SJSA1 (cell line): ENCODE measurements around the gene LIPT1. TPM values are rescaled to one million over a fixed set of nuclear protein-coding genes. Genes with fewer than 3 reads are reported as not detected.
"Not testable (repeated sequence)": the region's sequence is repeated elsewhere in the genome, so short reads cannot be mapped to it uniquely, and the experiment has no call there.

Source experiments
- DNase-seq, 2 experiments: peaks; one replicate each; pipeline ENCODE4 v3.0.0-alpha.2; 2015 to 2020; ENCODE audit warnings: low spot score in 2 of 2, low read depth in 1 of 2
- H3K27ac ChIP-seq: fragments of 250-450 bp; sonication (Bioruptor Pico); 2 replicates; pipeline ENCODE4 v1.5.1; 2020; ENCODE audit warnings: mild to moderate bottlenecking, moderate library complexity
- H3K27me3 ChIP-seq: fragments of 250-450 bp; sonication (Bioruptor Pico); replicated peaks from 2 replicates; pipeline ENCODE4 v1.5.1; 2020; ENCODE audit warnings: mild to moderate bottlenecking, moderate library complexity
- H3K36me3 ChIP-seq: fragments of 250-450 bp; sonication (Bioruptor Pico); 2 replicates; pipeline ENCODE4 v1.5.1; 2020; ENCODE audit warnings: mild to moderate bottlenecking
- H3K4me1 ChIP-seq: fragments of 250-450 bp; sonication (Bioruptor Pico); replicated peaks from 2 replicates; pipeline ENCODE4 v1.6.1; 2021; ENCODE audit warnings: mild to moderate bottlenecking
- H3K4me3 ChIP-seq: fragments of 250-450 bp; sonication (Bioruptor Pico); 2 replicates; pipeline ENCODE4 v1.5.1; 2020; ENCODE audit warnings: mild to moderate bottlenecking
- H3K9me3 ChIP-seq: fragments of 250-450 bp; sonication (Bioruptor Pico); replicated peaks from 2 replicates; pipeline ENCODE4 v1.5.1; 2020; ENCODE audit warnings: mild to moderate bottlenecking
- total RNA-seq: library from RNA; depleted of rRNA; stranded (reverse); fragments of >200 nt; shearing (Covaris generic); gene quantifications from 2 replicates; pipeline ENCODE4 v1.2.3, GENCODE V29; 2014; rRNA removed

The LIPT1 gene
- 2.9 and 18.4 TPM in 2 replicates for total RNA-seq

- H3K4me1 ChIP-seq, result peaks cover 12% of the 10 kb centered on the region; the same call in 1 of the 2 replicates
- H3K36me3 ChIP-seq, result peaks cover 8% of the 10 kb centered on the region
- H3K4me3 ChIP-seq, result peak within 1 kb of the TSS; percentile 71
- peak within 1 kb of the TSS; percentile 57 for H3K27ac ChIP-seq
- no peaks in the 10 kb centered on the region for H3K27me3 ChIP-seq
- peak; percentile 85 to 87 for DNase-seq
- H3K9me3 ChIP-seq, result no peaks in the 10 kb centered on the region
Measured at GRCh38 chr2:99154643-99155536, at the start of gene LIPT1, which contains the start of gene TSGA10. Gene LIPT1, plus strand, starts transcription at chr2:99154967. Its CDS starts 6,991 bp downstream, at chr2:99161958. Gene TSGA10, minus strand, starts transcription at chr2:99154942. Its CDS starts 45,503 bp downstream, at chr2:99109439.

GRCh38 chr2:99106913-99107312 is 47.9 kb upstream of the LIPT1 start:
- no peak for DNase-seq
- Histone ChIP-seq H3K4me1 (no peaks in the 10 kb centered on the region), H3K9me3 (no peaks in the 10 kb centered on the region), H3K27me3 (no peaks in the 10 kb centered on the region), H3K36me3 (no peaks in the 10 kb centered on the region), H3K27ac (no peak overlapping the region), H3K4me3 (no peak overlapping the region)

GRCh38 chr2:99111236-99111635 is 43.5 kb upstream of the LIPT1 start:
- H3K9me3 ChIP-seq, result no peaks in the 10 kb centered on the region
- no peaks in the 10 kb centered on the region for H3K27me3 ChIP-seq
- no peak overlapping the region for H3K27ac ChIP-seq
- H3K4me3 ChIP-seq, result no peak overlapping the region
- DNase-seq, result no peak
- H3K36me3 ChIP-seq, result no peaks in the 10 kb centered on the region
- H3K4me1 ChIP-seq, result no peaks in the 10 kb centered on the region

GRCh38 chr2:99111945-99112344 is 42.8 kb upstream of the LIPT1 start:
- Histone ChIP-seq H3K36me3 (no peaks in the 10 kb centered on the region), H3K4me1 (no peaks in the 10 kb centered on the region), H3K4me3 (no peak overlapping the region), H3K27ac (no peak overlapping the region), H3K9me3 (no peaks in the 10 kb centered on the region), H3K27me3 (no peaks in the 10 kb centered on the region)
- no peak for DNase-seq

- H3K27me3 ChIP-seq, result no peaks in the 10 kb centered on the region
- no peak for DNase-seq
Measured at GRCh38 chr2:99112617-99113016, 42.1 kb upstream of the LIPT1 start.

GRCh38 chr2:99127981-99128380 is 26.8 kb upstream of the LIPT1 start:
- Histone ChIP-seq H3K4me1 (no peaks in the 10 kb centered on the region), H3K4me3 (no peak overlapping the region), H3K9me3 (no peaks in the 10 kb centered on the region), H3K36me3 (no peaks in the 10 kb centered on the region), H3K27me3 (no peaks in the 10 kb centered on the region), H3K27ac (no peak overlapping the region)
- no peak for DNase-seq

More at GRCh38 chr2:99112617-99113016, 42.1 kb upstream of the LIPT1 start:
- no peaks in the 10 kb centered on the region for H3K9me3 ChIP-seq
- H3K4me1 ChIP-seq, result no peaks in the 10 kb centered on the region
- no peak overlapping the region for H3K4me3 ChIP-seq
- H3K27ac ChIP-seq, result no peak overlapping the region
- H3K36me3 ChIP-seq, result no peaks in the 10 kb centered on the region

GRCh38 chr2:99135044-99135556 is 19.7 kb upstream of the LIPT1 start:
- not testable (repeated sequence) for H3K27me3 ChIP-seq, H3K4me1 ChIP-seq, H3K27ac ChIP-seq, H3K4me3 ChIP-seq, H3K36me3 ChIP-seq, DNase-seq
- peaks cover 14% of the 10 kb centered on the region for H3K9me3 ChIP-seq

GRCh38 chr2:99139003-99139402 is 15.8 kb upstream of the LIPT1 start:
- Histone ChIP-seq H3K4me1 (peaks cover 7% of the 10 kb centered on the region; the same call in 1 of the 2 replicates), H3K9me3 (peaks cover 14% of the 10 kb centered on the region), H3K27me3 (peaks cover 3% of the 10 kb centered on the region; the same call in 1 of the 2 replicates), H3K36me3 (no peaks in the 10 kb centered on the region), H3K27ac (no peak overlapping the region), H3K4me3 (no peak overlapping the region)
- no peak for DNase-seq

- H3K36me3 ChIP-seq, result no peaks in the 10 kb centered on the region
- H3K9me3 ChIP-seq, result peaks cover 9% of the 10 kb centered on the region
- peaks cover 3% of the 10 kb centered on the region; the same call in 1 of the 2 replicates for H3K27me3 ChIP-seq
- peaks cover 7% of the 10 kb centered on the region; the same call in 1 of the 2 replicates for H3K4me1 ChIP-seq
- peak overlapping the region; percentile 55 for H3K4me3 ChIP-seq
- no peak overlapping the region for H3K27ac ChIP-seq
- DNase-seq, result no peak
Measured at GRCh38 chr2:99140056-99140859, 14.5 kb upstream of the LIPT1 start.

GRCh38 chr2:99140860-99141109 is 14.0 kb upstream of the LIPT1 start:
- DNase-seq, result no peak
- H3K27ac ChIP-seq, result no peak overlapping the region

GRCh38 chr2:99141110-99142108 is 13.4 kb upstream of the LIPT1 start, which contains the start of gene C2orf15:
Gene C2orf15, plus strand, starts transcription at chr2:99141707. Its CDS starts 8,852 bp downstream, at chr2:99150559.
- Histone ChIP-seq H3K27me3 (peaks cover 3% of the 10 kb centered on the region; the same call in 1 of the 2 replicates), H3K27ac (no peak within 1 kb of the TSS), H3K9me3 (peaks cover 6% of the 10 kb centered on the region; the same call in 1 of the 2 replicates), H3K4me3 (peak within 1 kb of the TSS; percentile 55), H3K4me1 (peaks cover 7% of the 10 kb centered on the region; the same call in 1 of the 2 replicates), H3K36me3 (no peaks in the 10 kb centered on the region)
- DNase-seq, result peak; percentile 83 to 85

More at GRCh38 chr2:99140860-99141109, 14.0 kb upstream of the LIPT1 start:
- H3K36me3 ChIP-seq, result no peaks in the 10 kb centered on the region
- peak overlapping the region; percentile 55 for H3K4me3 ChIP-seq
- H3K9me3 ChIP-seq, result peaks cover 6% of the 10 kb centered on the region; the same call in 1 of the 2 replicates
- H3K27me3 ChIP-seq, result peaks cover 3% of the 10 kb centered on the region; the same call in 1 of the 2 replicates
- H3K4me1 ChIP-seq, result peaks cover 7% of the 10 kb centered on the region; the same call in 1 of the 2 replicates

GRCh38 chr2:99150706-99151105 is 4.1 kb upstream of the LIPT1 start:
- peaks cover 9% of the 10 kb centered on the region; the same call in 1 of the 2 replicates for H3K4me1 ChIP-seq
- no peak for DNase-seq
- no peaks in the 10 kb centered on the region for H3K27me3 ChIP-seq
- H3K9me3 ChIP-seq, result no peaks in the 10 kb centered on the region
- H3K27ac ChIP-seq, result no peak overlapping the region
- H3K4me3 ChIP-seq, result no peak overlapping the region
- no peaks in the 10 kb centered on the region for H3K36me3 ChIP-seq
